Kidney tubule cell (primary cell): Measurements from ENCODE around the gene SEPTIN11.
A peak's percentile ranks its signal among the peaks of the same experiment; 100 is the strongest.
"Not testable (repeated sequence)": the region's sequence is repeated elsewhere in the genome, so short reads cannot be mapped to it uniquely, and the experiment has no call there.

Experiments
- DNase-seq: peaks from one replicate; pipeline ENCODE4 v3.0.0-alpha.2; 2018; ENCODE audit warnings: low spot score

SEPTIN11 gene

DNA sequence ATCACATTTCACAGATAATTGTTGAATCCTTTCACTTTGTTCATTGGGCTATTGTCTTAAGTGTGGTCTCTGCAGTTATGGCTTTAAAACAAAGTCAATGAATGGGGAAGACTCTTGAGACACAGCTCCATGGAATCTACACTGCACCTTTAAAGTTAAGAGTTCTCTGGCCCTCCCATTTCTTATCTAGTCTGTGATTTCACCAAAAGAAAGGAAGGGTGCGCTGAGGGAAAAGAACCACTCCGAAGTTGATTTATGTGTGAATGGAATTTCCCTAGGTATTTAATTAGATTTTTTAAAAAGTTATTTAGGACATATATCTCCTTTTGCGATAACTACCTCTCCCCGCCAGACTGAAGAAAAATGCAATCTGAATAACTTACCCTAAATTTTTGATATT is 2.5 kb downstream of the SEPTIN11 start:
- no peak for DNase-seq

DNA sequence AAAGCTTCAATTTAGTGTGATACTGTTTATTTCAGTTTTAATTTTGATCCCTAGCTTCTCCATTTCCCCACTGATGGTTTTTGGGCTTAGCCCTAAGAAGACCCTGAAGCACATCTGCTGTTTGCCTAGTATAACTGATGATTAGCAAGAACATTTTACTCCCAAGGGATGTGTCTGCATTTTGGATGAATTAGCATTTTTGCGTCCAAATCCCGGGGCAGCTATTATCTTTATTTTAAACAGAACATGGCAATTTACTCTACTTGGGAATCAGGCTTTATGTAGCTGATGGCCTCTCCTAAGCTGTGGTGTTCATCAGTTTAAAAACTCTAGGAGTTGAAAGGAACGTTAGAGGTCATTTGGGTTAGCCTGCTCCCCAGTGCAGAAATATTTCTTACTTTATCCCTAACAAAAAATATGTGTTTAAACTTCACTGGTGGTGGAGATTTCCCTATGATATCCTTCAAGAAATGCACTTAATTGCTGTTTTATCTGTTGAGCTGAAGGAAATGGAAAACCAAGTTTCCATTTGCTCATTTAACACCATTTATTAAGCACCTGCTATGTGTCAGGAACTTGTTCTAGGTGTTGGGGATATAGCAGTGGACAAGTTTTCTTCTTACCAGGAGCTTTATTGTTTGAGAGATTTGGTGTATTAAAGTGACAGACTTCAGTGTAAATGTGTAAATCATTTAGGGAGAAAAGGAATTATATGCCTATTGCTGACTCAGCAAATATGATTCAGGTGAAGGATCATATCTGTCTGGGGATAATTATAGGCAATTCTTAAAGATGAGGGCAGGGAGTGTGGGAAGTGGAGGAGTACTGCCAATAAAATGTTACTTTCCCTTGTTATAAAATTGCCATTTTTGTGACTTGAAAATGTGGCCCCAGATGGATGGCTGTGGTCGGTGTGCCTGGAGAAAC is 3.4 kb downstream of the SEPTIN11 start:
- DNase-seq = no peak

DNA sequence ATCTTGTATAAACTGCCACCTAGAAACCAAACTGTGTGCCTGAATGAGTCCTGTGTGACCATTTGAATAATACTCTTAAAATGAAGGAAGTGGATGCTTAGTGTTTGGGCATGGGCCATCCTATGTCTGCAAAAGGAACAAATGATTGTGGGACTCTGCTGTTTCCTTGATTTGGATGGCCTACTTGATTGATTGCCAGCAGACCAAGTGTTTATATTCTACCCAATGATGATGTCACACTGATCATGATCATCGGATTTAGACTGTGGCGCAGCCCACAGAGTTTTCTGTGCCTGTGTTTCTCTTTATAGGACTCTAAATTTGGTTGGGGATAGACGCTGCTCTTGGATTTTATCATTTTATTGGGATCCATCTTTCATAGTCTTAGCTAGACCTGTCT is 4.4 kb downstream of the SEPTIN11 start:
- no peak for DNase-seq

DNA sequence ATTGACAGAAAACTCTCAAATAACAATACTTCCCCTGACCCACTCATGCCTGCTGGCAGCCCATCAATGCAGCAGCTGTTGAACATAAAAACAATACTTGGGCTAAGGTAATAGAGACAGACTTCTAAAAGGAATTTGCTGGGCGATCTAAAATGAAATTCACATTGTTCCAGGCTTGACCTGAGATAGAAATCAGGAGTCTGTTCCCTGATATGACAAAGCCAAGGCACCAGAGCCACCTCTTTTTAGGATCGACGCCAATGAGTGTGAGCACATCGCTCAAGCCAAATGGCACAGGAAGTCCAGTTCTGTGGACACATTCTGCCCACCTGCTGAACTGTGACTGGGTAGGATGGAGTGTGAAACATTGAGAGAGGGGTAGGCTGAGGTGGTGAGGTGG is 4.9 kb downstream of the SEPTIN11 start:
- peak; percentile 60 for DNase-seq

DNA sequence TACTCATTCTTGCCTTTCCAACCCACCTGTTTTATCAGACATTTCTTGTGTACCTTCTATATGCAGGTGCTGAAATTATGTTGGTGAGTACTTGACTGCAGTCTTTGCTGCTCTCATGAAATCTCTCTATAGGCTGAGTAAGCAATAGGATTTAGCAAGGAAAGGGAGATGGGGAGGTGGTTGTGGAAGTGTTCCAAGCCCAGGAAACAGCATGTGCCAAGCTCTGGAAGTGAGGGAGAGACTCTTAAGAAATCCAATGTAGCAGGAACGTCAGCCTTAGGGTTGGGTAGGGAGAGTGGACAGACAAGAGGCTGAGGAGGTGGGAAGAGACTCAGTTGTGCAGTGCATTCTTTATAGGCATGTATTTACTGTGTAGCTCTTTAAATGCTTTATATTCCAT is 5.6 kb downstream of the SEPTIN11 start:
- no peak for DNase-seq

DNA sequence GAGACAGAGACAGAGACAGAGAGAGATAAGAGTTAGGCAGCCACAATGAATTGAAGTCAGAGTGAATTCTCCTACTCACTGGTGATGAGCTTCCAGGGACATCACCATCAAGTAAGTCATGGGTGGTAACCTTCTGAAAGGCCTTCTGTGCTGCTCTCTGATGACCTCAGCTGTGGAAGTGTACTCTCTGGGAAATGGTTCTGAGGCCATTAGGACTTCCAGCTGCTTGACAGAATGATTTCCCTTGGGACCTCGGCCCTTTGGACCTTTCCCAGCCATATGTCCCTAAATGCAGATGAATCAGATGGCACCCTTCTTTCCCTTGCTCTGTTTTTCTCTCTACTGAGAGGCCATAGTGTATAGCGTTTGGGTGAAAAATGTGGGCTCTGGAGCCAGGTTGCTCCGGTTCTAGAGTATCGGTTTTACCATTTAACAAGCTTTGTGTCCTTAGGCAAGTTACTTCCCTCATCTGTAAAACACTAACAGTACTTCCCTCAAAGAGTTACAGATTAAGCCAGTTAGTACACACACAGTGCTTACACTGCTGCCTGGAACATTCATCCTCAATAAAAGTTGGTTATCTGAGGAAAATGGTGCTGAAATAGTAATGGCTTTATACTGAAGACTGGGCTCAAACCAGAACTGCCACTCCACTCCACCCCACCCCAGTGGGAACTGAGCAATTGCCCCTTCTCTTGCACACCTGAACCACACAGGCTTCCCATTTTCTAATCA is 7.6 kb downstream of the SEPTIN11 start:
- peak; percentile 54 for DNase-seq

DNA sequence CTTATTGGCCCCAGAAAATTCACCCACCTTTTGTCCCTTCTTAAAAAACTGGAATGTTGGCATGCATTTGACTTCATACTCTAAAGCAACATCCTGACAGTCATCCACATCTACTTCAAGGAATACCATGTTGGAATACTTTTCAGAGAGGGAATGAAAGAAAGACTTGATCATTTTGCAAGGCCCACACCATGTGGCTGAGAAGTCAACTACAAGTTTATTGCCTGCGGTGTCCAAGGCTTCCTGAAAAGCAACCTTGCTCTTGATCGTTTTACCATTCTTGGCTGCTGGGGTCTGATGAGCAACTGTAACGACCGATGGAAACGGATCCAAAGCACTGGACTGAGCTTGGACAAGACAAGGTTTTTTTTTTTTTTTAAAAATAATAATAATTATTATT is 9.3 kb downstream of the SEPTIN11 start:
- no peak for DNase-seq

DNA sequence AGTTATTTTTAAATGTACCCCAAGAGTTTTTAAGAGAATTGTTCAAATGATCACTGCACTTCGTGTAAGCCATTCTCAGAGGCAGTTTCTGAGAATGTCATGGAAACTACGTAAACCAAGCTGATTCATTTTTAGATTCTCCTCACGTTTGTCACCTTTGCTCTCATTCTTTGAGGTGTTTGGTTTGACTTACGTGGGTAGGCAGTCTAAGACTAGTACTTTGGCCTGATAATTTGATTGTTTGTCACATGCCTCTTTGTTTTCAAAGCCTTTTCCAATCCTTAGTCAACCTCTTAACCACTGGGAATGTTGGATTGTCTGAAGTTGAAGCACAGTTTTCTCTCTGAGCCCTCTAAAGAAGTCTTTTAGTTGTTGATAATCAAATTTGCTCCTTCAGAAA is 10.5 kb downstream of the SEPTIN11 start:
- DNase-seq = peak; percentile 81

DNA sequence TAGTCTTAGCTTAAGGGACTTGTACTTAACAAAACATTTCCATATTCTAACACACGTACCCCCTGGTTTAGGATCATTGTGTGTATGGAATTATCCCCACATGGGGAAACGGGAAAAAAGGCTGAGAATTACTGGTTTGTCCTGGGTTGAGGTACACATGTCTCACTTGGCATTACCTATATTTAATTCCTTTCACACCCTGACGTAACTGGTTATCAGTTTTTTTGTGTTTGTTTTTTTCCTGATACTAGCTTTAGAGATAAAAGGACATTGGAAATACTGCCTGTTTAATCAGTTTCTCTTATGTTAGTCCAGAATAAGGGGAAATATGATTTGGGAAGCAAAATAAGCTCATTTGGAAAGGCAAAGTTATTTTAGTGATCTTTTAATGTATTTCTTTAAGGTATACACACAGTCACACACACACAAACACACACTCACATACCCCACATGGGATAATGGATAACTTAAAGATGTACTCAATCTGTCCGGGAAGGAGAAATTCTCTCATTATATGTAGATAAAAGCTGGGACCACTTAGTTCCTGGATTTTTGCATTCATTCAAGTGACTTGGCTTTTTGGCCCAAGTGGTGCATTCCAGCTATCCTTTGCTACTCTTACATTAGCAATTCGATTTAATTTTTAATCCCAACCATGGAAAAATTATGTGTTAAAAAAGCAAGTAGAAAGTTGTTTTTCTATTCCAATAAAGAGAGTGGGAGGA is 13.0 kb downstream of the SEPTIN11 start:
- no peak for DNase-seq

DNA sequence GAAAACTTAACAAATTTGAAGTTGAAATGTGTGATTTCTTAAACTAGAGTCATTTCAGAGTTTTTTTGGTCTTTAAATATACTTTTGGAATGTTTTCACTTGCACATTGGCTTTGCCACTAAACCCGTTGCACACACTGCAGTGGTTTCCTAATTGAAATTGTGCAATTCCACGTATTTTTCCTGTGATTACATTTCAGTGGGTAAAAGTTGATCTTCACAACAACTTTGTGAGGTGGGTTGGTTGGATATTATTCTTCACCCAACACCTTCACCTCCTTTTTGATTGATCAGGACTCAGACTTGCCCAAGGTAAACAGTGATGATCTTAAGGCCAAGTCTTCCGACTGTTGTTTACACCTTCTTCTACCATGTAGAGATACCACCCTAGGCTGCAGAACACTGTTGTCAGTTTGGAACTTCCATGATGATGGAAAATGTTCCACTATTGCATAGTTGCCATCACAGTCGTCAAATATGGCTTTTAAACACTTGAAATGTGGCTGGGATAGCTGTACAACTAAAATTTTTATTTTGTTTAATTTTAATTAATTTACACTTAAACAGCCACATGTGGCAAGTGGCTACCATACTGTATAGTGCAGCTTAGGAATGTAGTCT is 13.7 kb downstream of the SEPTIN11 start:
- no peak for DNase-seq

DNA sequence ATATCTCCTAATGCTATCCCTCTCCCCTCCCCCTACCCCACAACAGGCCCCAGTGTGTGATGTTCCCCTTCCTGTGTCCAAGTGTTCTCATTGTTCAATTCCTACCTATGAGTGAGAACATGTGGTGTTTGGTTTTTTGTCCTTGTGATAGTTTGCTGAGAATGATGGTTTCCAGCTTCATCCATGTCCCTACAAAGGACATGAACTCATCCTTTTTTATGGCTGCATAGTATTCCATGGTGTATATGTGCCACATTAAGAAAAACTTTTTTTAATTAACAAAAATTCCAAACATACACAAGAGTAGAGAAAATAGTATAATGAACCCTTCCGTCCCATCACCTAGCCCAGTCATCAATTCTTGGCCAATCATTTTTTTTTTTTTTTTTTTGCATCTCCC is 14.4 kb downstream of the SEPTIN11 start:
- not testable (repeated sequence) for DNase-seq

DNA sequence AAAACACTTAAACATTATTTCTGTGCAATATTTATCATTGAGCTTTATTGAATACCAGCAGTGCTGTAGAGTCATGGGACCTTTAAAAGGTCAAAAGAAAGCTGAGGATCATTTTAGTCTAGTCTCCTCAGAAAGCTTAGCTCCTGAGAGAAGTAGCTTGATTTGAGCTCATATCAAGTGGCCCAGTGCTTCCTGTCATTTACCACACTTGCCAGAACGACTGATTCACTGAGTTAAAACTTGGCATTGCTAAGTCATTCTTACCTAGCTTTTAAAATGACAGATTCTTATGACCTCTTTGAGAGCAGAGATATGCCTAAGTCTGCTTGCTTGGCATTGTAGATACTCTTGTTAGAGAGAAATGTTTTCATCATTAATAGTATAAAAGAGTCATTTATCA is 15.2 kb downstream of the SEPTIN11 start:
- DNase-seq = peak; percentile 23

DNA sequence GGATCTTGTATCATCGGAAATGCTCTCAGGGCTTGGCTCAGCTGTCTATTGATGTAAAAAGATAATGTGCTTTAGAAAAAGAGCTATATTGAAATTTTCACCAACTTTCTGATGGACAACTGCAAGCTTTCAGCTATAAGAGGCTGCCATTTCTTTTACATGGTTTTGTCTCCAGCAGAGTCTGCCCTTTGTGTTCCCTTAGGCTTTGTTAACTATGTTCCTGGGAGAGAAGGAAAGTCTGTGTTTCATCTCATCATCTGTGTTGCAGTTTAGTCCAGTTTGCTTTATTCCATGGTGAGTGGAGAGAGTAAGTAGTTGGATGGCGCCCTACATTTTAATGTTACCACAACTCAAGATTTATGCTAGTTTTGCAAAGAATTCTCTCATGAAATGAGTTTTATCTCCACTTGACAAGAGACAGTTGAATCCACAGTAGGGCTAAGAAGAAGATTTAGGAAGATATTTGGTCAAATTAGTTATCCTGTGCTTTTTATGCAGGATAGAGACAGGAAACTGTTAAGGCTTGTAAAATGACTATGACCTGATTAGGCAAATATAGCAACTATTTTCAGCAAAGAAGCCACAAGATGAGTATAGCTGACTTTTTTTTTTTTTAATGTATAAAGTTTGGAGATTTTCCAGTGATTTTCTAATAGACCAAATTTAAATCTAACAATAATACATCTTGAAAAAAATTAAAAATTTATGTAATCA is 16.5 kb downstream of the SEPTIN11 start:
- no peak for DNase-seq

DNA sequence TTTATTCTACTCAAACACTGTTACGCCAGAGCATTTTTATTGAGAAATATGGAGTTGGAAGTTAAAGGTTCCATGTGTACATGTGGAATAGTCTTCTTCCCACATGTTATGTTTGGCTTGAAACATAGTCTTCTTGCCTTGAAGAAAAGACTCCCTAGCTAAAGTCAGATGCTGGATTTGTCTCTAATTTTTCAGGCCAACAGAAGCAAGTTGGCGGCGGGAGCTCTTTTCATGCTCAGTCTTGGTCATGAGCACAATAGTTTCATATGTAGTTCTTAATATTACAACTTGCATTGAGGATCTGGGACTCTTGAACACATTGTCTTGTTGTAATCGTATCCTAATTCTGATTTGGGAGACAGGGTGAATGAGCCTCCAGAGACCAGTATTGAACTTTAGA is 19.4 kb downstream of the SEPTIN11 start:
- DNase-seq = no peak

DNA sequence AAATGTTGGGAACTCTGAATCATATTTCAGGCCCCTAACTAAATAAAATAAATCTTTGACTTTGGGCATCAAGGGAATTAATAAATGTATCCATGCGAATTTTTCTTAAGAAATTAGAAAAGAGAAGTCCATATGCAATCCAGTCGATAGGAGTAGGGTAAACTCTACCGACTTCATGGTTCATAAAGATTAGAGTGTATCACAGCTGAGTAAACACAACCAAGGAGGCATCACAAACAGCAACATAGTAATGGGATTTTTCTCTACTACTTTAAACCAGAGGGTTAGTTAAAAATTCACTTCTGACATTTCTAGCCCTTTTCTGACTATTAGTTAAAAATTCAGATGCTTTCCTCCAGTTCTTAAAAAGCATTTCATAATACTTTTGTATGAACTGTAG is 19.9 kb downstream of the SEPTIN11 start:
- DNase-seq = no peak

DNA sequence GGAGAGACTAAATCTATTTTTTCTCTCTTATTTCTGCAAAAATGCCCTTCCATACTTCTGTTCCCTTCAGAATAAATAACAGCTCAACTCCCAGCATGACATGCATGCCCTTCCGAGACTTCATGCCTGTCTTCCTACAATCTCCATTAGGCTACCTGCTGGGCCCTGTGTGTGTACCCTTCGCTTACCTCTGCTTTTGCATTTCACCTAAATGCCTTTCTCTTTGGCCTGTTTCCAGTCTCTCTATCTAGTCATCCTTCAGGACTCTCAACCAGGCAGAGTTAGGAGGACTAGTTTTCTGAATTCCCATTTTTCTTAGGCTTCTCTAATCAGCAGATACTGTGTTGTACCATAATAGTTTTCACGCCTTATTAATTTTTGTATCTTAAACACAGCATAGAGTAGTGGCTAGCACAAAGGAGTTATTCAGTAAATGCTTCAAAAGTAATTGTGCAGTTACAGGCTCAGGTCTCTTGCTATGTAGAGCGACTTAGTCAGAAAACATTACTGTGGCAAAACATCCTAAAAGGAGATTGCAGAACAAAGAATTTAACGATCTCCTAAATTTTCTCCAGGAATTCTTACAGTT is 20.5 kb downstream of the SEPTIN11 start:
- DNase-seq = peak; percentile 53

DNA sequence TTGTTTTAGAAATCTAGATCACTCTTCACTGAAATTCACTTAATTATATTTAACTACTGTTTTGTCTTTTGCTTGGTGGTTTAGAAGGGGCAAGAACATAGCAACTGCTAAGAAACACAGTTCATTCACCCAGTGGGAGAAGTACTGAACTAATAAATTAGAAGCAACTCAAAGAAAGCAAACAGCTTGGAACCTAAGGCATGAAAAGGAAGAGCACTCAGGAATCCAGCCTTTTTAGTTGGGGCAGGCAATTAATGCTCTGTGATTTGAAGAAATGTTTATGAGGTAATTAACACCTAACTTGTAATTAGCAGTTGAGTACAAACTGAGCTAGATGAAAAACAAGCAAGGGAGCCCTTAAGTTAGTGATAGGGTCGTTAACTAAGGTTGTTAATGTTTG is 22.8 kb downstream of the SEPTIN11 start:
- DNase-seq = no peak

DNA sequence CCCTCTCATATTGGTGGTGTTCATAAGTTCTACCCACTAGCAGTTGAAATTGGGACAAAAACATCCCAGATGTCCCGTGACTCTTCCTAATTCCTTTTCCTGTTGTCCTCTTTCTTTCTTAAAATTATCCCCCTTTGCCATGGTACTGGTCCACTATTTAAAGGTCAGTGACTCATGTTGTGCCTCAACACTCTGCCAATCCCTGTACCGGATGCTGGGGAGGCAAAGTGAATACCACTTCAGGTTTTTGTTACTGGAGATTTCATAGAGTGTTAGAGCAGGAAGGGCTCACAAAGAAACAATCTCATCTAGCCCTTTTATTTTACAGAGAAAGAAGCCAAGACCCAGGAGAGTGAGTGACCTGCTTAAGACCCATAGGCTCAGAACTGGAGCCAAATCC is 24.6 kb downstream of the SEPTIN11 start:
- DNase-seq = no peak

DNA sequence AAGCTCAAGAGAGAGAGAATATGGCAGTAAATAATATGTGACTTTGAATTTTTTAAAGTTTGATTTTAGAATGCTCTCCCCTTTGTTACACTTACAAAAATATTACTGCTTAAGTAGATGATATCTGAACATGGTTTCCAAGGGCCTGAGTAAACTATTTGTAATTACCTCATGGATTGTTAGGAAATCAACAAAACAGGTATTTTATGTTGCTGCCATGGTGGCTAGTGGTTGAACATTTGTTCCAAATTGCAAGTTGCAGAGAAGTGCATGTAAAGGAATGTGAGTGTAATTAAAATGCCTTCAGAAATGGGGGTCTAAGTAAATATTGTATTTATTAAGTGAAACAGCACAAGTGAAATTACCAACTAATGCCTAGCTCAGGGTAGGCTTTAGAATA is 27.6 kb downstream of the SEPTIN11 start:
- no peak for DNase-seq

DNA sequence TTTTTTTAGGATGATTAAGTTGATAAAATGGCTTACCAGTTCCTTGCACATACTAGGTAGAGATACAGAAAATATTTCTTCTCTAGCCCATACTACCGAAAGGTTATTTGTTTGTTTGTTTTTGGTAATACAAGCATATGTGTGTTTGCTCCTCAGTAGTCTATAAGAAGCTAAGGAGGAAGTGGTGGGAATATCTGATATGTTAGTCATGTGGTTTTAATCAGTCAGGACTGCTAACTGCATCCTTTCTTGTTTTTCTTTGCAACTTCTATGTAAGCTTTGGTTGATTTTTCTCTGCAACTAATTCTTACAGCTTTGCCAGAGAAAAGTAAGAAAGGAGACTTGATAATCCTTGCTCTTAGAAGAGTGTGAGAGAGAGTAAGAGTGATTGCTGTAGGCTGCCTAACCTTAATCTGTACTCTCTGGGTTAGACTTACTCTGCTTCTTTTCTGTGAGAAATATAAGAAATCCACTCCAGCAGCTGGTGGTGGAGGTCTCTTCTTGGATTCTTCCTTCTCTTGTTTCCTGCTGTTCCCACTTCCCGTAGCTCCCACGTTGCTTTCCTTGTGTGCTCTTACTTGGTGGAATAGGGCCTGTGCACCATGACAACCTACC is 28.3 kb downstream of the SEPTIN11 start:
- peak; percentile 72 for DNase-seq

DNA sequence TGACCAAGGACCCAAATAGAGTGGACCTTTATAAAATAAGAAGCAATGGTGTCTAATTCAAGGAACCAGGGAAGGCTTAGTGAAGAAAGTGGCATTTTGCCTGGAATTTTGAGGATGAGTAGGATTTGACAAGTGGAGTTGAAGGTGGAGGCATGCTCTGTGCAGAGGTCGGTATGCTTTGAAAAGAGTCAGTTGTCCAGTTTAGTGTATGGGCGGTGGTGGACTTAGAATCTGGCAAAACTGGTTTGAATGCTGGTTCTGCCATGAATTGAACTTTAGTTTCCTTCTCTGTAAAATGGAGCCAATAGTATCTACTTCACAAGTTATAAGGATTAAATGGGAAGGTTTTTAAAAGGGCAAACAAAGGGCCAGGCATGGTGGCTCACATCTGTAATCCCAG is 29.7 kb downstream of the SEPTIN11 start:
- DNase-seq = no peak
